H1 (cell line): Measurements from ENCODE around the gene UHRF2.

Source experiments
- CREB1 ChIP-seq: IDR thresholded peaks from 2 replicates; pipeline ENCODE4 v1.6.1; 2012; ENCODE audit warnings: inconsistent platforms
- EP300 ChIP-seq, 2 experiments: IDR thresholded peaks; 1 replicate in 1 of 2; 2 replicates in 1 of 2; pipeline ENCODE4 v1.6.1; 2011 to 2012; ENCODE audit warnings: low read depth in 2 of 2, low read length in 2 of 2, mild to moderate bottlenecking in 2 of 2, borderline replicate concordance in 1 of 2, inconsistent platforms in 1 of 2, moderate library complexity in 1 of 2
- EZH2 ChIP-seq: fragments of 200-600 bp; sonication (generic); IDR thresholded peaks from 2 replicates; pipeline ENCODE4 v1.7.1; 2012; ENCODE audit warnings: low read depth, mild to moderate bottlenecking, moderate library complexity, low read length, inconsistent platforms; ENCODE audit not compliant: severe bottlenecking
- HDAC6 ChIP-seq: IDR thresholded peaks from one replicate; pipeline ENCODE4 v1.7.1; 2012; ENCODE audit warnings: low read depth, mild to moderate bottlenecking, inconsistent platforms, low read length, moderate library complexity
- KDM5A ChIP-seq: fragments of 200-600 bp; IDR thresholded peaks from 2 replicates; pipeline ENCODE4 v1.7.1; 2012; ENCODE audit warnings: mild to moderate bottlenecking, low read length, inconsistent platforms, mixed read lengths
- MAFK ChIP-seq: IDR thresholded peaks from 2 replicates; pipeline ENCODE4 v1.6.1; 2012; ENCODE audit warnings: low read depth, mild to moderate bottlenecking, improper control_type of control experiment, low read length
- POLR2A ChIP-seq, 2 experiments: IDR thresholded peaks; 1 replicate in 1 of 2; 2 replicates in 1 of 2; pipeline ENCODE4 v1.6.1; 2011; ENCODE audit warnings: low read depth in 2 of 2, low read length in 2 of 2, mild to moderate bottlenecking in 2 of 2; ENCODE audit errors: control extremely low read depth in 1 of 2
- POLR2AphosphoS5 ChIP-seq: IDR thresholded peaks from 2 replicates; pipeline ENCODE4 v1.6.1; 2011; ENCODE audit warnings: low read depth, low read length
- TCF12 ChIP-seq: IDR thresholded peaks from 2 replicates; pipeline ENCODE4 v1.6.1; 2011; ENCODE audit warnings: low read depth, mild to moderate bottlenecking, low read length
- TF ChIP-seq, protein P1 (sequence below), 3 experiments: IDR thresholded peaks; 1 replicate in 2 of 3; 2 replicates in 1 of 3; pipeline versions ENCODE4 v1.5.1 to v1.6.1; 2011; ENCODE audit warnings: low read length in 3 of 3, mild to moderate bottlenecking in 3 of 3, inconsistent platforms in 2 of 3, low read depth in 1 of 3, moderate library complexity in 1 of 3; ENCODE audit not compliant: insufficient read depth in 1 of 3; ENCODE audit errors: control extremely low read depth in 1 of 3

DNA sequence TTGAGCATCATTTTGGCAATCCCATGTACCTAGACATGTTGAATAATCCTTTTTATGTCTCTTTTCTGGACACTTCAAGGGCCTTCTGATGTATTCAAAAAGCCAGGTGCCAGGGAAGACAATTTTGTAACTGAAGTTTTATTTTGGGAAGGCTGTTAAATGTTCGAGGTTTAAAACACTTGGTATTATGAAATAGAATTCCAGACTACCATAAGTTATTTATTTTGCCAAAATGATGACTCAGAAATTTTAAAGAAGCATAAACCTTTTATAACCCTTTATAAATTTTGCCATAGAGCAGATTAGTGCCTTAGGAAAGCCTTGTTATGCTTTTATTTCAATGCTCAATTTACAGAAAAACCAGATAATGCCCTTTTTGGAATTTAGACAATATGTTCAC is 30.3 kb upstream of the UHRF2 start:
- TF ChIP-seq, protein P1, sequence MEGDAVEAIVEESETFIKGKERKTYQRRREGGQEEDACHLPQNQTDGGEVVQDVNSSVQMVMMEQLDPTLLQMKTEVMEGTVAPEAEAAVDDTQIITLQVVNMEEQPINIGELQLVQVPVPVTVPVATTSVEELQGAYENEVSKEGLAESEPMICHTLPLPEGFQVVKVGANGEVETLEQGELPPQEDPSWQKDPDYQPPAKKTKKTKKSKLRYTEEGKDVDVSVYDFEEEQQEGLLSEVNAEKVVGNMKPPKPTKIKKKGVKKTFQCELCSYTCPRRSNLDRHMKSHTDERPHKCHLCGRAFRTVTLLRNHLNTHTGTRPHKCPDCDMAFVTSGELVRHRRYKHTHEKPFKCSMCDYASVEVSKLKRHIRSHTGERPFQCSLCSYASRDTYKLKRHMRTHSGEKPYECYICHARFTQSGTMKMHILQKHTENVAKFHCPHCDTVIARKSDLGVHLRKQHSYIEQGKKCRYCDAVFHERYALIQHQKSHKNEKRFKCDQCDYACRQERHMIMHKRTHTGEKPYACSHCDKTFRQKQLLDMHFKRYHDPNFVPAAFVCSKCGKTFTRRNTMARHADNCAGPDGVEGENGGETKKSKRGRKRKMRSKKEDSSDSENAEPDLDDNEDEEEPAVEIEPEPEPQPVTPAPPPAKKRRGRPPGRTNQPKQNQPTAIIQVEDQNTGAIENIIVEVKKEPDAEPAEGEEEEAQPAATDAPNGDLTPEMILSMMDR (IDR thresholded peaks at IDR 0.05; ENCODE audit: control extremely low read depth in 1 of 3, insufficient read depth in 1 of 3, low read depth in 1 of 3, low read length in 3 of 3) = no peak
- TF ChIP-seq EZH2 (no peak), POLR2AphosphoS5 (no peak), TCF12 (no peak), POLR2A (IDR thresholded peaks at IDR 0.05; ENCODE audit: control extremely low read depth in 1 of 2, low read depth in 2 of 2, low read length in 2 of 2) (no peak), MAFK (no peak), EP300 (IDR thresholded peaks at IDR 0.05; ENCODE audit: borderline replicate concordance in 1 of 2, low read depth in 2 of 2, low read length in 2 of 2) (no peak), HDAC6 (no peak), KDM5A (no peak), CREB1 (no peak)
